ENCODE measurements around the gene CLK4. TPM values are rescaled to one million over a fixed set of nuclear protein-coding genes. Genes with fewer than 3 reads are reported as not detected.

CLK4 gene
- polyA plus RNA-seq, 2 of the 4 experiments (the other 2 are of a cell fraction), result 13.1 to 26.0 TPM

- TF ChIP-seq HMGXB4 (CRISPR knock-in tag; IDR thresholded peaks at IDR 0.05; ENCODE audit: borderline replicate concordance), result no peak
- no peak for TF ChIP-seq RARB (CRISPR knock-in tag; IDR thresholded peaks at IDR 0.05)
Observed at GRCh38 chr5:178649580-178649979, 22.7 kb upstream of the CLK4 start (continued).

- ChIA-PET CTCF (no interaction called here), POLR2A (no interaction called here)
- ATAC-seq, result no peak
- H3K4me3 ChIP-seq, result no peak overlapping the region
- WGBS (ENCODE audit: missing lambda C conversion rate), result 16% methylated on average over 7 of the region's 7 CpGs
- H3K27ac ChIP-seq, result no peak overlapping the region
- TF ChIP-seq E2F6 (IDR thresholded peaks at IDR 0.05; ENCODE audit: borderline replicate concordance, low read depth) (no peak), EP300 (IDR thresholded peaks at IDR 0.05) (no peak), POLR2AphosphoS2 (conservative IDR thresholded peaks at IDR 0.05; ENCODE audit: low read length) (no peak), RCOR1 (IDR thresholded peaks at IDR 0.05; ENCODE audit: low read depth, low read length) (no peak), HOXA7 (CRISPR knock-in tag; IDR thresholded peaks at IDR 0.05) (no peak), RFX5 (IDR thresholded peaks at IDR 0.05) (no peak), NFE2L2 (conservative IDR thresholded peaks at IDR 0.05; ENCODE audit: low read length) (no peak), NPAS2 (CRISPR knock-in tag; IDR thresholded peaks at IDR 0.05; ENCODE audit: borderline replicate concordance) (no peak), FOSB (CRISPR knock-in tag; IDR thresholded peaks at IDR 0.05) (no peak), CEBPB (IDR thresholded peaks at IDR 0.05) (no peak), HMGXB4 (CRISPR knock-in tag; IDR thresholded peaks at IDR 0.05; ENCODE audit: borderline replicate concordance) (no peak), GATA3 (IDR thresholded peaks at IDR 0.05; ENCODE audit: borderline replicate concordance) (no peak), ZSCAN20 (CRISPR knock-in tag; IDR thresholded peaks at IDR 0.05) (no peak), NR3C1 (IDR thresholded peaks at IDR 0.05) (no peak)
- H3K9me3 ChIP-seq, result peaks cover 33% of the 10 kb centered on the region
- no peak for FAIRE-seq
- H3K4me2 ChIP-seq, result no peak overlapping the region
- no peak for DNase-seq (ENCODE audit: low read depth in 1 of 2, low spot score in 1 of 2)
- H3K4me1 ChIP-seq, result no peaks in the 10 kb centered on the region
Observed at GRCh38 chr5:178644826-178645545, 18.1 kb upstream of the CLK4 start.

- no peaks in the 10 kb centered on the region for H3K4me1 ChIP-seq
- peaks cover 32% of the 10 kb centered on the region; the same call in 2 of the 3 replicates for H3K9me3 ChIP-seq
- ATAC-seq (no peak), FAIRE-seq (no peak), DNase-seq (ENCODE audit: low read depth in 1 of 2, low spot score in 1 of 2) (no peak)
- H3K27ac ChIP-seq, result no peak overlapping the region
- no peak overlapping the region for H3K4me2 ChIP-seq
- CTCF ChIA-PET, result interaction anchor here (1.0 kb wide), 1 partner anchor 35 kb away, joined by 3 read pairs; no protein-coding TSS in a partner anchor
- no peak overlapping the region for H3K4me3 ChIP-seq
- 33% methylated on average over 1 of the region's 1 CpG for WGBS (ENCODE audit: missing lambda C conversion rate)
- POLR2A ChIA-PET, result no interaction called here
- TF ChIP-seq CHD2 (IDR thresholded peaks at IDR 0.05; ENCODE audit: low read length, partially characterized antibody) (no peak), RFX5 (IDR thresholded peaks at IDR 0.05) (no peak), REST (IDR thresholded peaks at IDR 0.05) (no peak), TFCP2L1 (CRISPR knock-in tag; IDR thresholded peaks at IDR 0.05) (no peak), FOSL2 (IDR thresholded peaks at IDR 0.05) (no peak), FOSL2 (CRISPR knock-in tag; IDR thresholded peaks at IDR 0.05) (no peak), POLR2AphosphoS2 (conservative IDR thresholded peaks at IDR 0.05; ENCODE audit: low read length) (no peak), PHF8 (IDR thresholded peaks at IDR 0.05; ENCODE audit: borderline replicate concordance, low read depth) (no peak), MAFK (IDR thresholded peaks at IDR 0.05; ENCODE audit: partially characterized antibody) (no peak), POLR2A (IDR thresholded peaks at IDR 0.05; ENCODE audit: low read length) (no peak), BHLHE40 (IDR thresholded peaks at IDR 0.05; ENCODE audit: low read depth, low read length) (no peak), E2F6 (IDR thresholded peaks at IDR 0.05; ENCODE audit: borderline replicate concordance, low read depth) (no peak), ELK1 (IDR thresholded peaks at IDR 0.05; ENCODE audit: low read depth, low read length) (no peak)
Observed at GRCh38 chr5:178642351-178642909, 15.6 kb upstream of the CLK4 start.
